GM18870 (cell line): ENCODE data around the gene EPN1.
"Not testable (repeated sequence)": the region's sequence is repeated elsewhere in the genome, so short reads cannot be mapped to it uniquely, and the experiment has no call there.

Experiments
- ATAC-seq: cut with Tn5 transposase; IDR thresholded peaks from one replicate; pipeline ENCODE4 v1.9.1; 2021; ENCODE audit warnings: moderate library complexity; ENCODE audit not compliant: unreplicated experiment

The EPN1 gene

DNA sequence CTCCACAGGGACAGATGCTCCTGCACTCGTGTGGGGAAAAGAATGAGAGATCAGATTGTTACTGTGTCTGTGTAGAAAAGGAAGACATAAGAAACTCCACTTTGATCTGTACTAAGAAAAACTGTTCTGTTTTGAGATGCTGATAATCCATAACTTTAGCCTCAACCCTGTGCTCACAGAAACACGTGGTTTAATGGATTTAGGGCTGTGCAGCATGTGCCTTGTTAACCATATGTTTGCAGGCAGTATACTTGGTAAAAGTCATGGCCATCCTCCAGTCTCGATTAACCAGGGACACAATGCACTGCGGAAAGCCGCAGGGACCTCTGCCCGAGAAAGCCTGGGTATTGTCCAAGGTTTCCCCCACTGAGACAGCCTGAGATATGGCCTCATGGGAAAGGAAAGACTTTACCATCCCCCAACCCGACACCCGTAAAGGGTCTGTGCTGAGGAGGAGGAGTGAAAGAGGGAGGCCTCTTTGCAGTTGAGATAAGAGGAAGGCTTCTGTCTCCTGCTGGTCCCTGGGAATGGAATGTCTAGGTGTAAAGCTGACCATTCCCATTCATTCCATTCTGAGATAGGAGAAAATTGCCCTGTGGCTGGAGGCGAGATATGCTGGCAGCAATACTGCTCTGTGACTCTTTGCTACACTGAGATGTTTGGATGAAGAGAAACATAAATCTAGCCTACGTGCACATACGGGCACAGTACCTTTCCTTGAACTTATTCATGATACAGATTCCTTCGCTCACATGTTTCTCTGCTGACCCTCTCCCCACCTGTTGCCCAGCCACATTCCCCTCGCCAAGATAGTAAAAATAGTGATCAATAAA lies 43.1 kb downstream of the EPN1 start:
- not testable (repeated sequence) for ATAC-seq

DNA sequence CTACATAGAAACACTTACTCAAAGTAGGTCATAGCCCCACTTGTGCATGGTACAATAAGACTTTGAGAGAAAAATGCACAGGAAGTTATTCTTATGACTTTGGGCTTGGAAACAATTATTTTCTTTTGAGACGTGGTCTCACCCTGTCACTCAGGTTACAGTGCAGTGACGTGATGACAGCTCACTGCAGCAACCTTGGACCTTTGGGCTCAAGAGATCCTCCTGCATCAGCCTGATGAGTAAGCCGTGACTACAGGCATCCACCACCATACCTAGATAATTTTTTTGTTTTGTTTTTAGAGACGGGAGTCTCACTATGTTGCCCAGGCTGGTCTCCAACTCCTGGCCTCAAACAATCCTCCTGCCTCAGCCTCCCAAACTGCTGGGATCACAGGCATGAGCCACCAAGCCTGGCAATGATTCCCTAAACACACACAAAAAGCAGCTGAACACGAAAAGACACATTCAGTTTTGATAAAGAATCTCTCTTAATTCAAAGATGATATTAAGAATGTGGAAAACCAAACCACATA lies 45.3 kb downstream of the EPN1 start:
- no peak for ATAC-seq

DNA sequence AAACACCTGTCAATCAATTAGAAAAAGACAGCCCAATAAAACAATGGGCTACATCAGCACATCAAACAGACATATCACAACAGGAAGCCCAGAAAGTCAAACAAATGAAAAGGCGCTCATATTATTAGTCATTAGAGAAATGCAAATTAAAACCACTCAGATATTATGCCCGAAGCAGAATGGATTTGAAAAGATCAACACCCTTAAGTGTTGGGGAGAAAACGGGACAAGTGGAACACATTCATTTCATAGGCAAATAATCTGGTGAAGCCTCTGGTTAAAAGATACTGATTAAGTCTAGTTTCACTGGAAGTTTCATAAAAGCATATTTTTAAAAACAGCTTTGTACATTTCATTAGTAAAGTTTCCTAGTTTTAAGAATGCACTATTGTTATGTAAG lies 45.8 kb downstream of the EPN1 start:
- ATAC-seq, result no peak

DNA sequence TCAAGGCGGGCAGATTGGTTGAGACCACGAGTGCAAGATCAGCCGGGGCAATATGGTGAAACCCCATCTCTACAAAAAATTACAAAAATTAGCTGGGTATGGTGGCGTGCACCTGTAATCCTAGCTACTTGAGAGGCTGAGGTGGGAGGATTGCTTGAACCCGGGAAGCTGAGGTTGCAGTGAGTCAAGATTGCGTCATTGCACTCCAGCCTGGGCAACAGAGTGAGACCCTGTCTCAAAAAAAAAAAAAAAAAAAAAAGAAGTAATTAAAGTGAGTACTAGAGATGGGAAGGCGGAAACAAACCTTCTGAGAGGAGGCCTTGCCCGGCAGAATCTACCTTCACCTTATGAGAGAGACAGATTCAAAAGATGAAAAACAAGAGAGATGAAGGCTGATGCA lies 48.5 kb downstream of the EPN1 start:
- no peak for ATAC-seq

DNA sequence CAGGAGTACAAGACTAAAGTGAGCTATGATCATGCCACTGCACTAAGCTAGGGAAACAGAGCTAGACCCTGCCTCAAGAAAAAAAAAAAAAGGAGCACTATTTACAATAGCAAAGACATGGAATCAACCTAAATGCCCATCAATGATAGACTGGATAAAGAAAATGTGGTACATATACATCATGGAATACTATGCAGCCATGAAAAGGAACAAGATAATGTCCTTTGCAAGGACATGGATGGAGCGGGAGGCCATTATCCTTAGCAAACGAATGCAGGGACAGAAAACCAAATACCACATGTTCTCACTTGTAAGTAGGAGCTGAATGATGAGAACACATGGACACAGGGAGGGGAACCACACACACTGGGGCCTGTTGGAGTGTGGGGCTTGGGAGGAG lies 55.4 kb downstream of the EPN1 start:
- ATAC-seq, result not testable (repeated sequence)

DNA sequence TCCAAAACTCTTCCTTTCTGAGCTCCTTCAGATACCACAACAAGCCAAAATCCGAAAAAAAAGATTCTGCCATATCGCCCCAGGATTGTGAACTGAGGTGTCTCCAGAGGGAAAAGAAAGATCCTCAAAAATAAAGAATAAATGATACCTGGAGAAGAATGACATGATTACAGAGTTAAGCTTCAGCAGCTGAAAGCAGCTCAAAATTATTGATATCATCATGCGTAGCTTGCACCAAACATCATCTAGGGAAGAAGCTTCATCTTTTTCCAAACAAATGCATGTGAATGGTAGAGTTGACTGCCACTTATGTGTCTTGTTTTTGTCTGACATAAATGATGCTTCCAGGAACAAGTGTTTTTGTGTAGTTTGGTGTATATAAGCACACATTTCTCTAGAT lies 63.3 kb downstream of the EPN1 start, which contains the start of gene NLRP9:
Gene NLRP9 (minus strand): TSS at position 101 of the 400 bp plus-strand sequence. CDS start 28 bp downstream, at position 73.
- ATAC-seq, result no peak

DNA sequence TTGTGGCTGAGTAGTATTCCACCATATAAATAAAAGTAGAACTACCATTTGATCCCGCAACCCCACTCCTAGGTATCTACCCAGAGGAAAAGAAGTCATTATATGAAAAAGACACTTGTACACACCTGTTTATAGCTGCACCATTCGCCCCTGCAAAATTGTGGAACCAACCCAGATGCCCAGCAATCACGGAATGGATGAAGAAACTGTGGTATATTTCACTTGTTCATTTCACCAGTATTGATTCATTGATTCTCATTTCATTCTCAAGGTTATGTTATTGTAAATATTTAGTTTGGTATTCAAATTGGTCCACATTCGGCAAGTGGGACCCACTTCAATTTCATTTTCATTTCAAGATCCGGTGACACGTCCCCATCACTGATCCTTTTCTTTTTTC lies 75.7 kb downstream of the EPN1 start:
- no peak for ATAC-seq

DNA sequence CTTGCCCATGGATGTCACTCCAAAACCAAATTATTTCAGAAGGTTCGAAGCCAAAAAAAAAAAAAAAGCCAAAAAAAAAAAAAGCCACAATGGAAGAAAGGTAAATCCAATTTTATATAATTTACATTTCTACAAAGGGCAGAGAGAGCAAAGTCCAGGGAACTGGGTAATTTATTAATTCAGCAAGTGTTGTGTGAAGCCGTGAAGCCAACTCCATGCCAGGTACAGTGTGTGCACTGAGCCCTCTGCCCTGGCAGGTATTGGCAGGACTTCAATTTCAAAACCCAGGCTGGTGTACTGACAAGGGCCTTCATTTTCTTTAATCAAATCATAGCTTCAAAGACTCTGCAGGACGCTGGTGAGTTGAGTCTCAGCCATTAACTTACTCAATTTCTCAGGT lies 78.4 kb downstream of the EPN1 start:
- ATAC-seq, result no peak

DNA sequence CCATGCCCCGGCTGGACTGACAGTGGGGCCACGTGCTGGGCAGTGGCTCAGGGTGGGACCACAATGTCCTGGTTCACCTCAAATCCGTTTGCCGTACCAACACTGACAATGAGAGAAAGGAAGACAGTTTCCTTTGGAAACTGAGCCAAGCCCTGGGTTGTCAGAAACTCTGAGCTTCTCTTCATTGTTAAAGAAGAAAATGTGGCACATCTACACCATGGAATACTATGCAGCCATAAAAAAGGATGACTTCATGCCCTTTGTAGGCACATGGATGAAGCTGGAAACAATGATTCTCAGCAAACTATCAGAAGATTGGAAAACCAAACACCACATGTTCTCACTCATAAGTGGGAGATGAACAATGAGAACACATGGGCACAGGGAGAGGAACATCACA lies 81.8 kb downstream of the EPN1 start:
- ATAC-seq, result not testable (repeated sequence)

DNA sequence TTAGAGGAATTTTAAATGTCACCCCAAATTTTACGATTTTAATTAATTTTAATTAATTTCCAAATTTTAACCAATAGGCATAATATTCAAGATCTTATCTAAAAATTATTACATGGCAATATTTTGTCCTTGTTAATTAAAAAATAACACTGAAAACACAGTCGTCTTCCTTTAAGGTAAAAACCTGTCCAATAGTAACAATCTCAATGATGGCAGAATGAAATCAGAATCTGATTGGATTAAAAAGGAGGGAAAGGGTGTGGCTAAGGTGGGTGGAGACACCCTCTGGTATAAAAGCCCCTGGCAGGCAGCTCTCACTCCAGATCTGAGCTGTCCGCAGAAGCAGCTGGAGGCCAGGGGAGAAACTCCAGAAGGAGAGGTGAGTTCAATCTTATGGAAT lies 83.8 kb downstream of the EPN1 start, which contains the start of gene RFPL4A:
Gene RFPL4A (plus strand): TSS at position 301 of the 400 bp plus-strand sequence. CDS start 2,704 bp downstream, outside the sequence.
- ATAC-seq, result not testable (repeated sequence)
